Heart left ventricle (tissue), 16 donors: ENCODE data around the gene REPIN1. TPM values are rescaled to one million over a fixed set of nuclear protein-coding genes. Genes with fewer than 3 reads are reported as not detected.
A peak's percentile ranks its signal among the peaks of the same experiment; 100 is the strongest.

ENCODE experiments used
- ATAC-seq, 4 donors: fragments of 200-7000 bp; cut with Tn5 transposase; one replicate each; pipeline ENCODE4 v1.9.1; 2020 to 2022; ENCODE audit warnings: moderate library complexity in 4 of 4, mild to moderate bottlenecking in 3 of 4, moderate number of reproducible peaks in 1 of 4
- DNase-seq, 5 donors: peaks; one replicate each; pipeline ENCODE4 v3.0.0-alpha.2; 2020
- H3K27ac ChIP-seq, 12 donors: fragments of 200-600 bp; sonication (generic) in 4 of 12; one replicate each; pipeline versions ENCODE4 v1.5.0 to v1.8.0; 2016 to 2022; ENCODE audit warnings: mild to moderate bottlenecking in 2 of 12
- H3K27me3 ChIP-seq, 9 donors: fragments of 200-600 bp; sonication (generic) in 2 of 9; one replicate each; pipeline versions ENCODE4 v1.5.1 to v1.8.0; 2016 to 2022; ENCODE audit warnings: mild to moderate bottlenecking in 3 of 9
- H3K36me3 ChIP-seq, 9 donors: fragments of 200-600 bp; sonication (generic) in 2 of 9; one replicate each; pipeline versions ENCODE4 v1.5.0 to v1.8.0; 2018 to 2022; ENCODE audit warnings: mild to moderate bottlenecking in 2 of 9
- H3K4me1 ChIP-seq, 12 donors: fragments of 200-600 bp; sonication (generic) in 4 of 12; one replicate each; pipeline versions ENCODE4 v1.5.0 to v1.8.0; 2016 to 2022; ENCODE audit warnings: mild to moderate bottlenecking in 3 of 12
- H3K4me3 ChIP-seq, 12 donors: fragments of 200-600 bp; sonication (generic) in 4 of 12; one replicate each; pipeline versions ENCODE4 v1.5.0 to v1.8.0; 2017 to 2022; ENCODE audit warnings: mild to moderate bottlenecking in 9 of 12, moderate library complexity in 4 of 12
- H3K9me3 ChIP-seq, 12 donors: fragments of 200-600 bp; sonication (generic) in 4 of 12; one replicate each; pipeline versions ENCODE4 v1.5.0 to v1.8.0; 2016 to 2022; ENCODE audit warnings: mild to moderate bottlenecking in 1 of 12
- CTCF ChIP-seq, 12 donors: fragments of 200-600 bp; sonication (generic) in 4 of 12; IDR thresholded peaks; one replicate each; pipeline versions ENCODE4 v1.5.0 to v1.8.0; 2018 to 2022; ENCODE audit warnings: antibody characterized with exemption in 12 of 12, mild to moderate bottlenecking in 5 of 12
- POLR2A ChIP-seq, 2 donors: fragments of 450-650 bp; IDR thresholded peaks; one replicate each; pipeline ENCODE4 v1.6.1; 2017; ENCODE audit warnings: antibody characterized with exemption in 2 of 2, mild to moderate bottlenecking in 2 of 2, moderate library complexity in 2 of 2
- WGBS, 4 donors: extraction: QIAGEN DNeasy Blood & Tissue Kit in 2 of 4; methylation state at CpG; one replicate each; pipeline versions ENCODE4 v1.1.5 to v1.1.7; 2013 to 2018; 5-methylcytosine and 5-hydroxymethylcytosine counted together
- intact Hi-C, 10 donors: fragments of 100-400 bp; cut with DNase I; formaldehyde crosslinking; loops; one replicate each; pipeline versions ENCODE4 v1.11.1 to v1.14.2; 2022
- polyA plus RNA-seq, 2 donors: library from polyadenylated mRNA; stranded (reverse); fragments of 200-250 nt; gene quantifications; one replicate each; pipeline ENCODE4 v1.2.3, GENCODE V29; 2013
- total RNA-seq, 9 donors: library from RNA; depleted of rRNA in 2 of 9; stranded (reverse); fragments of >200 nt in 2 of 9; fragmentation: NEBNext Ultra II Directional in 3 of 9; extraction: Animal tissue kit (Norgen Biotek cat#: 25700) in 3 of 9; gene quantifications; one replicate each; pipeline versions ENCODE4 v1.1.0 to v1.2.4, GENCODE V29; 2016 to 2023
- donor health status: ischemic (EF 13 %, LVEDD 7.1; RV severe dilation, severe dysfunction).
- donor health status: healthy with polysubstance abuse.
- donor health status: DM: no; HTN: yes; CAD: no.
- donor health status: DM: no; HTN: no; CAD: no.
- donor health status: ischemic (EF 25% LVEDD 6.9; RV normal size, moderate dysfunction).
- donor health status: ischemic (EF 25% LVEDD 5.7; RV mildly dilated, moderate dysfunction).
- donor health status: healthy.
- donor health status: DM: yes; HTN: yes; CAD: no.
- donor health status: ischemic (EF 35%, LVEDD 5.7; RV mildly dilated, moderate dysfunction).
- donor health status: nonischemic (EF 11% LVEDD 7.7; RV severe dilation, severe dysfunction).
- donor health status: DM: yes; HTN: yes; CAD: no.
- donor health status: PGD.
- donor health status: ischemic (EF 29% LVEDD 5.4; RV normal size, mild dysfunction).
- donor health status: nonischemic (EF 23%, LVEDD 6.1; RV moderate dilation, normal function).

The REPIN1 gene
- total and polyA plus RNA-seq, 11 donors = 49.8 to 141 (median 98.4) TPM

- Histone ChIP-seq H3K27ac (no peak overlapping the region), H3K4me1 (peaks cover 0 to 43% (median 24%) of the 10 kb centered on the region in 12 donors), H3K4me3 (no peak overlapping the region), H3K27me3 (no peaks in the 10 kb centered on the region), H3K36me3 (peaks cover 0 to 12% (median 0%) of the 10 kb centered on the region in 9 donors), H3K9me3 (no peaks in the 10 kb centered on the region)
- intact Hi-C loops = loop anchor here in 2 of 10 donors (5.0 to 10.0 kb wide), 2 partner anchors 35 to 528 kb away; partner anchors contain the start of genes ATP6V0E2 (in 1 of the 2) and REPIN1 (in 1 of the 2)
- DNase-seq (peak in 1 of 5 donors; percentile 18), ATAC-seq (no peak)
- TF ChIP-seq CTCF (IDR thresholded peaks at IDR 0.05) (no peak), POLR2A (IDR thresholded peaks at IDR 0.05) (no peak)
- WGBS, 4 donors = 89 to 91% (median 90%) methylated on average over 12 to 13 of the region's 13 CpGs
Observed at GRCh38 chr7:150402671-150403321, 34.2 kb downstream of the REPIN1 start.

GRCh38 chr7:150403376-150404171 lies 35.0 kb downstream of the REPIN1 start:
- Histone ChIP-seq H3K4me1 (peaks cover 0 to 41% (median 24%) of the 10 kb centered on the region in 12 donors), H3K9me3 (no peaks in the 10 kb centered on the region), H3K27me3 (no peaks in the 10 kb centered on the region), H3K27ac (peak overlapping the region in 9 of 12 donors; percentile 91 to 98 (median 96)), H3K36me3 (peaks cover 0 to 9% (median 0%) of the 10 kb centered on the region in 9 donors), H3K4me3 (peak overlapping the region in 4 of 12 donors; percentile 66 to 77 (median 74))
- no peak for ATAC-seq
- DNase-seq = peak in 1 of 5 donors; percentile 40
- intact Hi-C loops = loop anchor here in 3 of 10 donors (2.0 to 10.0 kb wide), 3 partner anchors 35 to 529 kb away; partner anchors contain the start of genes REPIN1 (in 2 of the 3) and ATP6V0E2 (in 1 of the 3)
- WGBS, 4 donors = 88 to 94% (median 90%) methylated on average over 13 of the region's 13 CpGs
- TF ChIP-seq POLR2A (IDR thresholded peaks at IDR 0.05) (no peak), CTCF (IDR thresholded peaks at IDR 0.05) (no peak)

- TF ChIP-seq POLR2A (IDR thresholded peaks at IDR 0.05) (no peak), CTCF (IDR thresholded peaks at IDR 0.05) (no peak)
- intact Hi-C loops = loop anchor here in 3 of 10 donors (2.0 to 10.0 kb wide), 3 partner anchors 35 to 529 kb away; partner anchors contain the start of genes REPIN1 (in 2 of the 3) and ATP6V0E2 (in 1 of the 3)
- peak in 1 of 5 donors; percentile 29 for DNase-seq
- H3K36me3 ChIP-seq = peaks cover 0 to 8% (median 0%) of the 10 kb centered on the region in 9 donors
- ATAC-seq = peak in 2 of 4 donors; percentile 2 to 32
- WGBS, 4 donors = 33 to 44% (median 39%) methylated on average over 16 of the region's 16 CpGs
- H3K27me3 ChIP-seq = no peaks in the 10 kb centered on the region
- H3K4me1 ChIP-seq = peaks cover 0 to 34% (median 22%) of the 10 kb centered on the region in 12 donors
- H3K9me3 ChIP-seq = no peaks in the 10 kb centered on the region
- peak overlapping the region; percentile 86 to 98 (median 96) for H3K27ac ChIP-seq
- peak overlapping the region; percentile 54 to 80 (median 72) for H3K4me3 ChIP-seq
Observed at GRCh38 chr7:150404172-150404804, 35.7 kb downstream of the REPIN1 start.
